Activated naive CD8-positive, alpha-beta T cell treated with anti-CD3 and anti-CD28 coated beads, Interleukin-2, amount 50 U/mL, for 16 hours (primary cell): ENCODE results near the gene RABGAP1.

Experiments
- DNase-seq: peaks from one replicate; pipeline ENCODE4 v3.0.0-alpha.2; 2020; ENCODE audit warnings: low read depth, low spot score

RABGAP1 gene

GRCh38 chr9:123046406-123047195 is 105.8 kb downstream of the RABGAP1 start:
- no peak for DNase-seq

DNA sequence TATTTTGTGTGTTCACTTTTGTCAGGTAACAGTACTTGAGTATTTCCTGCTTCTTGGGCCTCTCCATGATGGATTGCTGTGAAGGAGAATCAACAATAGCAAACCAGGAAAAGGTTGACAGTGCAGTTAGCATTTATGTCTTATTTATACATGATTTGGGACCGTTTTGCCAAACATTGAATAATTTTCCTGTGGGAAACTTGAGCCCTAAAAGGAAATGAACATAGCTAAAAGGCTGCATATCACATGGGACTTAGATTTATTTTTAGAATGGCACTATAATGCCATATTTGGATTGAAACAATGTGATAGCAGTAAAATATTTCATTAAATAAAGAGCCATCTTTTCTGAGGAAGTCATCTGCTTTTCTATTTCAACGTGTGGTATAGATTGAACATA is 107.9 kb downstream of the RABGAP1 start:
- DNase-seq: no peak

DNA sequence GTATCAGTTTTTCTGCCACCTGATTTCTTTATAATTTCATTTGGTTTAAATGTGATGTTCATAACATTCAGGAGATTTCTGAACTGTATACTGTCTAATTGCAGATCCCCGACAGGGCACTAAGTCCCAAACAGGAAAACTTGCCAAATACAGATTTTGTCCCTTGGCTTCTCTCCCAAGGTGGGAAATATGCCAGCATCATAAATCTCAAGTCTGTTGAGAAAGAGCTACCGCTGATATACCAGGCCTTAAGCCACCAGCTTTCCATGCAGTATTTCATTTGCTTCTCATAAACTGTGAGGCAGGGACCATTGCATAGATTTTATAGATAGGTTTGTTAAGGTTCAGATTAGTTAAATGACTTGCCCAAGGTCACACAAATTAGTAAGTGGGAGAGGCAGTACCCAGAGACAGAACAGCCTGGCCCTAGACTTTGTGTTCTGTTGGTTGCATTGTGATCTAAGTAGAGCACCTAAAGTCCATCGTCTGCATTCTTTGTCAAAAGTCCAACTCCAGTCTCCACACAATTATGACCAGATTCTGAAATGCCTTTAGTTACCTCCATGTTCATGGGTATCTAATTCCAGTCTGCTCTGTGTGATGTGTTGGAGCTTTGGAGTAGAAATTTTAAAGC is 108.9 kb downstream of the RABGAP1 start:
- DNase-seq: no peak

DNA sequence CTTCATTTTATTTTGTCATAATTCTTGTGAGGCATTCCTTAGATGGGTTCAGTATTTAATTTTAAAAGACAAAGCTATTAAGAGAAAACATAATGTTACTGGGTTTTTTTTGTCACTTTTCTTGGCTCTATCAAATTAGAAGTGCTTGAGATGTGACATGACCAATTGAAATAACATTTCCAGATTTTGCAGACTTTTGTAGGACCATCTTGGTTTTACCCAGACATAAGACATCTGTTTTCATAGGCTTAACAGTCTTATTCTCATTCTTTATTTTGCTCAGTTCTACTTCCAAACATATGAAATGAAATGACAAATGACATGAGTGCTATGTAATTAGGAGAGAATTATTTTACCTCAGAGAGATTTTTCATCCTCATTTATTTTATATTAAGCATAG is 112.2 kb downstream of the RABGAP1 start:
- DNase-seq: no peak

GRCh38 chr9:123053711-123054110 is 112.9 kb downstream of the RABGAP1 start:
- no peak for DNase-seq

GRCh38 chr9:123058834-123059233 is 118.0 kb downstream of the RABGAP1 start:
- no peak for DNase-seq

GRCh38 chr9:123059472-123060220 is 118.8 kb downstream of the RABGAP1 start:
- DNase-seq: no peak

- no peak for DNase-seq
These were observed 120.4 kb downstream of the RABGAP1 start for GRCh38 chr9:123061216-123061615.

DNA sequence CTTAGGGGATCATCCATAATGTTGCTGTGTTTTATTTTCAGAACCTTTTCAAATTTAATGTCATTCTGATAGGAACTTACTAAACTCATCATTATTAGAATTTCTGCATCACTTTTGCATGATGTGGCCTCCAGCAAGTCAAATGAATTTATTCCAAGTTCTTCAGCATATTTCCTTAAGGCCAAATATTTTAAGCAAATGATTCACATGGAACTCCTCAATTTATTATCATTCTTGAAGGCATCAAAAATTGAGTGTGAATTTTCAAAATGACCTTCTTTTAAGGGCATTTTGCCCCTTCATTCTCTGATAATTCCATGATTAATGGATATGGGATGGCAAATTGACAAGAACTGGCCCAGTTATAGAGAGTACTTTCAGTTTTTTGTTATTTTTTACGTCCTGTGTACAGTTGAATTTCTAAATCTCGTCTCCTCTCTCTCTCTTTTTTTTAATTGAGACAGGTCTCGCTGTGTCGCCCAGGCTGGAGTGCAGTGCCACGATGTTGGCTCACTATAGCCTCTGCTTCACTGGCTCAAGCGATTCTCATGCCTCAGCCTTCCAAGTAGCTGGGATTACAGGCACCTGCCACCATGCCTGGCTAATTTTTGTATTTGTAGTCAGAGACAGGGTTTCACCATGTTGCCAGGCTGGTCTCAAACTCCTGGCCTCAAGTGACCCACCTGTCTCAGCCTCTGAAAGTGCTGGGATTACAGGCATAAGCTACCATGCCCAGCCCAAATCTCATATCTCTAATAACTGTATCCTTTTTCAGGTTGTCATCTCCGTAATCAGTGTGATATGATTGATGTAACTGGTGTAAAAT is 121.7 kb downstream of the RABGAP1 start:
- DNase-seq: no peak

GRCh38 chr9:123063177-123063598 is 122.4 kb downstream of the RABGAP1 start:
- DNase-seq: no peak

- no peak for DNase-seq
These were observed 123.1 kb downstream of the RABGAP1 start for GRCh38 chr9:123063896-123064295.

- DNase-seq: no peak
These were observed 123.9 kb downstream of the RABGAP1 start for GRCh38 chr9:123064716-123065115.

DNA sequence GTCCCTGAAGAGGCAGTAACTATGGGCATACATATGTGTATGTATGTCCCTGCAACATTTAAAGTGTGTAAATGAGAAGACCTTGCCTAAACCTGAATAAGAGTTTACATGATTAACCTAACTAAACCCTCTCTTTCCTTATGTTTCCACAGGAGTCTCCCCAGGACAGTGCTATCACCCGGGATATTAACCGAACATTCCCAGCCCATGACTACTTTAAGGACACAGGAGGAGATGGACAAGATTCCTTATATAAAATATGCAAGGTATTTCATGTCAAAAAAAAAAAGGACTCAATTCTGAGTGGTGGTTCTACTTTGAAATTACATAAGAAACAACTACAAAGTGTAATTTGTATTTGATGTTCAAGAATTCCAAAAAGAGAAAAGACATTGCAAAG is 124.4 kb downstream of the RABGAP1 start:
- no peak for DNase-seq

- DNase-seq: no peak
These were observed 126.3 kb downstream of the RABGAP1 start for GRCh38 chr9:123067136-123067535.

- DNase-seq: no peak
These were observed 128.2 kb downstream of the RABGAP1 start for GRCh38 chr9:123069010-123069481.

DNA sequence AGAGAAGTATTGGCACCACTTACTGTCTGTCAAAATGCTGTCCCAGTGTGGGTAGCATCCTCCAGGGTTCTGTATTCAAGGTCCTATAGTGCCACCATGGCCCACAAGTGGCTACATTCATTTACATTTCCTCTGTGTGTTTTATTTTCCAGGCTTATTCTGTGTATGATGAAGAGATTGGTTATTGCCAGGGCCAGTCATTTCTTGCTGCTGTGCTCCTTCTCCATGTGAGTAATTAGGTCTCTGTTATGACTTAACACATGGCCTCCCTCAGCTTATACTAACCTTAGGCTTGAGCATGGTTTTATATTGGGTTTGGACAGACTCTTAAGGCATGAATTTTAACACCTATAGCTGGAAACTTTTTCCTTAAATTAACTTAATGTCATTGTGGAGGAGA is 129.4 kb downstream of the RABGAP1 start:
- DNase-seq: no peak

- DNase-seq: no peak
These were observed 131.7 kb downstream of the RABGAP1 start for GRCh38 chr9:123072407-123072995.

GRCh38 chr9:123073441-123073840 is 132.6 kb downstream of the RABGAP1 start:
- DNase-seq: no peak

- DNase-seq: no peak
These were observed 133.2 kb downstream of the RABGAP1 start for GRCh38 chr9:123073991-123074422.

DNA sequence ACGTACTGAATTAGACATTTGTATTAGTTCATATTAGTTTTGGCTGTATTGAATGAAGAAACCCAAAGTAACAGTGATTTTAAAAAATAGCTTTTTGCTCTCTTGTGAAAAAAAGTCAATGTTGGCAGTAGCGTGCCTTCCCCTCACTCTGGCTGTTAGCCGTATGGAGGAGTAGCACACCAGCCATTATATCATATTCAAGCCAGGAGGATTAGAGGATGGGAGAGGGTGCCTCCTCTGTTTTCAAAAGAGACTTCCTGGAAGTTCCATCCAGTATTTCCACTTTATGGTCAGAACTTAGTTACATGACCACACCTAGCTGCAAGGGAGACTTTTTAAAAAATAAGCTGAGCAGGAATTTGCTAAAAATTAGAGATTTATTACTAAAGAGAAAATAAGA is 133.8 kb downstream of the RABGAP1 start:
- no peak for DNase-seq

DNA sequence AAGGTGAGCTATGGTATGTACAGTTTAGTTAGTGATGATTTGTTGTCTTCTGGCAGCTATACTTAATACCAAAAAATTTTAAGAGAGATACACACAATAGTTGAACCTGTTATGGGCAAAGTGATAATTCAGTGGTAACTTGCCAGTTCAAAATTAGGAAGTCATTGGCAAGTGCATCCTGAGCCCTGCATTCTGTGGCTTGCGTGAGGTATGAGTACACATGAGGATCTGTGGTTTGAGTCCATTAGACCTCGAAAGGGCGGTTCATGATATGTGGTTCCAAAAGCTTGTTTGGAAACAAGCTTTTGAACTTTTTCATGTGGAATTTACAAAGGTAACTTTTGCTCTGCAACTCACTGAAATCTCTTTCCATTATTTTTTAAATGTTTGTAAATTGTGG is 139.6 kb downstream of the RABGAP1 start:
- DNase-seq: no peak
